Right renal cortex interstitium (tissue), 3 donors: ENCODE results near the gene NPNT. TPM values are rescaled to one million over a fixed set of nuclear protein-coding genes. Genes with fewer than 3 reads are reported as not detected.
A peak's percentile ranks its signal among the peaks of the same experiment; 100 is the strongest.
"Not testable (repeated sequence)": the region's sequence is repeated elsewhere in the genome, so short reads cannot be mapped to it uniquely, and the experiment has no call there.

Experiments used
- DNase-seq, 3 donors: peaks; one replicate each; pipeline ENCODE4 v3.0.0-alpha.2; 2013; ENCODE audit warnings: low read depth in 3 of 3, low spot score in 2 of 3
- polyA plus RNA-seq, 3 donors: library from polyadenylated mRNA; unstranded; fragments of 120-200 nt; gene quantifications; one replicate each; pipeline ENCODE4 v1.2.1, GENCODE V29; 2013; ENCODE audit not compliant: insufficient read length in 3 of 3

The NPNT gene, protein sequence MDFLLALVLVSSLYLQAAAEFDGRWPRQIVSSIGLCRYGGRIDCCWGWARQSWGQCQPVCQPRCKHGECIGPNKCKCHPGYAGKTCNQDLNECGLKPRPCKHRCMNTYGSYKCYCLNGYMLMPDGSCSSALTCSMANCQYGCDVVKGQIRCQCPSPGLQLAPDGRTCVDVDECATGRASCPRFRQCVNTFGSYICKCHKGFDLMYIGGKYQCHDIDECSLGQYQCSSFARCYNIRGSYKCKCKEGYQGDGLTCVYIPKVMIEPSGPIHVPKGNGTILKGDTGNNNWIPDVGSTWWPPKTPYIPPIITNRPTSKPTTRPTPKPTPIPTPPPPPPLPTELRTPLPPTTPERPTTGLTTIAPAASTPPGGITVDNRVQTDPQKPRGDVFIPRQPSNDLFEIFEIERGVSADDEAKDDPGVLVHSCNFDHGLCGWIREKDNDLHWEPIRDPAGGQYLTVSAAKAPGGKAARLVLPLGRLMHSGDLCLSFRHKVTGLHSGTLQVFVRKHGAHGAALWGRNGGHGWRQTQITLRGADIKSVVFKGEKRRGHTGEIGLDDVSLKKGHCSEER
- 100 to 1,000 TPM; 207 to 222 (median 217) TPM for polyA plus RNA-seq

GRCh38 chr4:105894660-105895582 lies at the start of gene NPNT:
Gene NPNT, plus strand, starts transcription at chr4:105895471. Its CDS starts 182 bp downstream, at chr4:105895653.
- peak in 1 of 3 donors; percentile 25 for DNase-seq

GRCh38 chr4:105845559-105845958 lies 49.7 kb upstream of the NPNT start:
- no peak for DNase-seq

GRCh38 chr4:105848359-105848758 lies 46.9 kb upstream of the NPNT start:
- not testable (repeated sequence) for DNase-seq

DNA sequence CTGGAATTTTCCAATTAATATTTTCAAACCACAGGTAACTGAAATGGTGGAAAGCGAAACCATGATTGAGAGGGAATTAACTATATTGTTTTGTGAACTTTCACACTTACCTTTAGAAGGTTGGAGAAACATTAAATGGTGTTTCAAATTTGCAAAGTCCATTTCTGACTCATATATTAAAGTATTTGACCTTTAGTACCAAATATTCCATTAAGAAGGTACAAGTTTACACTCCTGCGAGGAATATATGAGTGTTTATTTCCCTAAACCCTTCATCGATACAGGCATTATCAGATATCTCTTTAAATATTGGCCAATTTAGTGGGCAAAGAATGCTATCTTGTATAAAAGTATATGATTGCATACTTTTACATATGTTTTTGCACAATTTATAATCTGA lies 44.1 kb upstream of the NPNT start:
- no peak for DNase-seq

- DNase-seq, result not testable (repeated sequence)
These were observed 43.0 kb upstream of the NPNT start for GRCh38 chr4:105852230-105852629.

GRCh38 chr4:105858466-105859040 lies 36.7 kb upstream of the NPNT start:
- no peak for DNase-seq

DNA sequence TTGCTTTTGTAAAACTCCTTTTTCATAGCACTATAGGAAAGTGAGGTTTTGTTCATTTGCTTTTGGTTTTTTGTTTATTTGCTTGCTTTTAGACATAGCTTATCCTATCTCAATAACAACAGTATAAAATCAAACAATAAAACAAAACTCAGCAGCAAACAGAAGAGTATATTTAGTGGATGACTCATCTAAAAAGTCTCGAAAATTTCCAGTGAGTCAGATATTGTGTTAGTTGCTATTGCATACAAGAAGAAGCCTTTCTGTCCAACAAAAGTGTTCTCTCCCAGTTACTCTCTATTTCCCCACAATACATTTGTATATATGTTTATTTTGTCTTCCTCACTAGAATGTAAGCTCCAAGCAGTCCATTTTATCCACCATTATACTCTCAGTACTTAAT lies 36.0 kb upstream of the NPNT start:
- no peak for DNase-seq

DNA sequence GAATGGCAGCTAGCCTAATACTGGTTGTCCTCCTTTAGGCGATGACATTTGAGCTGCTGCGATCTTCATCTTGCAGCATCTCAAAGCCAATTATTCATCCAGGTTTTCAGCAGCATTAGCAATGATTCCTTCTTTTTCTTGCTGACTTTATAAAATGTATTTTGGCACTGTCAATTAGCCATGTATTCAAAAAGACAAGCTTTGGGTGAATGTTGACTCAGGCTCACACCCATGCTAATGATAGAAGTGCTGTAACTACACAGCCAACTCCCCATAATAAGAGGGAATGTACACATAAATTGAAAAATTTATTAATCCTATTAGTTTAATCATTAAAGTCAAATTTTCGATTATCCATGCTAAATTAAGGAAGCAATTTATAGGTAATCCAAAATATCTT lies 24.3 kb upstream of the NPNT start:
- DNase-seq, result no peak

DNA sequence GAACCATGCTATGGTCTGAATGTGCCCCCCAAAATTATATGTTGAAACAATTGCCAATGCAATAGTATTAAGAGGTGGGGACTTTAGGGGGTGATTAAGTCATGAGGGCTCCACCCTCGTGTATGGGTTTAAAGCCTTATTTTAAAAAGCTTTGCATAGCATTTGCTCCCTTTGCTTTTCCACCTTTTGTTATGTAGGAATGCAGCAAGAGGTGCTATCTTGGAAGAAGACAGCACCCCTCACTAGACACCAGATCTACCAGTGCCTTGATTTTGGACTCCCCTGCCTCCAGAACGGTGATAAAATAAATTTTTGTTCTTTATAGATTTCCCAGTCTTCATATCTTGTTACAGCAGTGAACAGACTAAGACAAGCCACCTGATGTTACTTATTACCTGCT lies 23.3 kb upstream of the NPNT start:
- no peak for DNase-seq

GRCh38 chr4:105875233-105875632 lies 20.0 kb upstream of the NPNT start:
- DNase-seq, result no peak

DNA sequence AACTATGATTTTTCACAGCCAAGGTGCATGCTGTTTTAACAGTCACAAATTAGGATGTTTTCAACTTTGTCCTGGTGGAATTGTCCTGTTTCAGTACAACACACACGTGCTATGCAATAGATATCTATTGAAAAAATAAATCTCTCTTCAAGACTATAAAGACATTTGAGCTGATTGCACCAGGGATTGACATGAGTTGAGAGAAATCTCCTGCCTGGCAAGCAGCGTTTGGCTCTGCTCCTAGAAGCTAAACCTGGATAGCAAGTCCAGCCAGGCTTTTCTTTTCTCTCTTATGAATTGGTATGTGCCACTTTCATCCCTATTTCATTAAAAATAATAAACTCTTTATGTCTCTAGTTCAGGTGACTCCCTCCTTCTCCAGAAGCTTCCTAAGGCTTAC lies 16.6 kb upstream of the NPNT start:
- DNase-seq, result no peak

GRCh38 chr4:105887508-105887907 lies 7.8 kb upstream of the NPNT start:
- DNase-seq, result no peak

DNA sequence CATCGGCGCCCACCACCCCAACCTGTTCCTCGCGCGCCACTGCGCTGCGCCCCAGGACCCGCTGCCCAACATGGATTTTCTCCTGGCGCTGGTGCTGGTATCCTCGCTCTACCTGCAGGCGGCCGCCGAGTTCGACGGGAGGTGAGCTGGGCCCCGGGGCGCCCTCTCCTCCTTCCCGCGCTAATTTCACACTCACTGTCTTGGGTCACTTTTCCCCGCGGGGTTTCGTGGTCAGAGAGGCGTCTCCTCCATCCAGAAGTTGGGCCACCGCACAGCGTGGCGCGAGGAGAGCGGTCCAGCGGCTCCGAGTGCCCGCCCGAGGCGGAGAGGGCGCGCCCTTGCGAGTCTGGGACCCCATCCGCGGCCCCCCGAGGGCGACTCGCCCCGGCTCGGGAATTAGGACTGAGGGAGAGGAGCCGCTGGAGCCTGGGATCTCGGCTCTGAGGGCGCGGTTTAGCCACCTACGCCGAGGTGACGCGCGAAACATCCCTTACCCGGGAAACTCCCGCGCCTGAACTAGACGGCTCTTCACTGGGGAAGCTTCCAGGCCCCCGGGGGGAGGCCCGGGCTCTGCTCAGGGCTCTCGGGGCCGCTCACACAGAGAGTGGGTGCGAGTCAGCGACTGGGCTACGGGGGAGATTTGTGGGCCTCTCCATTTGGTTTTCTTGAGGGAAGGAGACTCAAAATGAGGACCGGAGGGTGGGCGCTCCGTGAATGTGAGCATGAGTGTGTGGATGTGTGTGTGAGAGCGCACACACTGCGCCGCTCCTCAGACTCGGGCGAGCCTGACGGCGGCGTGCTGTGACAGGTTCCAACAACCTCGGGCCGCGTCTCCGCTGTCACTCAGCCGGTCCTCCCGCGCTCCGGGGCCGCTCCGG lies 551 bp downstream of the NPNT start:
- peak in 2 of 3 donors; percentile 15 to 35 for DNase-seq

GRCh38 chr4:105896461-105896942 lies 1.2 kb downstream of the NPNT start:
- DNase-seq, result no peak

- no peak for DNase-seq
These were observed 1.9 kb downstream of the NPNT start for GRCh38 chr4:105896984-105897775.

GRCh38 chr4:105900541-105900940 lies 5.3 kb downstream of the NPNT start:
- DNase-seq, result no peak

DNA sequence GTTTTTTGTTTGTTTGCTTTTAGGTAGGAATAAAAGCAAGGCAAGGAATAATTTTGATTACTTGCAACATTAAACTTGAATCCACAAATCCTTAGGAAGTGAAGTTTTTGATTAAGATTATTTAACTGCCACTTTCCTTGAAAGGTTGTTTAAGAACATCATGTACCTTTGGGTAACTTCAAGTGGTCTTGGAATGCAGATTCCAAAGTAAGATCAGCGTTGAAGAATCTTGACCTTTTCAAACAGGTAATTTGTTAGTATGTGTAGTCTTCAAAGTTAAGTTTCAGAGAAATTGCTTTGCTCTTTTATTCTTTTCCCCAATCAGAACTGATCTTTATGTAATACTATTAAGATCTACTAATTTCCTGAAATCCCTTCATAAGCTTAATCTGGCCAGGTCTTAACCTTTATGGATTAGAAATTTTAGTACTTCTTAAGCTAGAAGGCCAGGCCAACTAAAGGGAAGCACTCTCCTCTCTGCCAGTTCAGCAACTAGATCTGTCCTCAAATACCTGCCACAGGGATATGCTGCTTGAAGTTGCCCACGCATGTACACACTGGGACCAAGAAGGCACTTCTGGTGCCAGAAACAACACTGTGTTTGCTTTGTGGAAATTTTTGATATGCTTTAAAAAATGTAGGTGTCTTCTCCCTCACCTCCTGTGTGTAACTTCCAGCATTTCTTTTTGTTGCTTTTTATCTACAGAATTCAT lies 7.4 kb downstream of the NPNT start:
- no peak for DNase-seq

DNA sequence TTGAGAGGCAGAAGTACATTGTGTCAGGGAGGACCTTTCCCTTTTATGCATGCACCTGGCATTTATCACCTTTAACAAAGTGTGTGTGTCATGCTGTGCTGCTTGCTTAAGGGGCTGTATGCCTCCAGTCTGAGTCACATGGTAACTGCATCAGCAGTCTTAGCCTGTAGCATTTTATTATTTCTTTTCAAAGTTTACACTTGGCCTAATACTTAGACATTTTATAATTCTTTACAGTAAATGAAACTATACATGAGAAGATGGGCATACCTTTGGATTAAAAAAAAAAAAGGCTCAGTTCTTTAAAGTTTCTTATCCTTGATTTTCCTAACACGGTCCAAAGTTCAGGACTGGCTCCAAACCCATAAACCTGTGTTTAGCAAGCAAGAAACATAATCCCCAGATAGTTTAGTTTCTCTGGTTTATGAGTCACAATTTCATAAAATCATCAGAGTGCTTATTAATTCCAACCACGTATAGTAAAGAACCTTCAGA lies 14.6 kb downstream of the NPNT start:
- DNase-seq, result no peak
